ENCODE measurements around the gene CDK15. TPM values are rescaled to one million over a fixed set of nuclear protein-coding genes. Genes with fewer than 3 reads are reported as not detected.

The CDK15 gene
- total and polyA plus RNA-seq, 11 donors: 0.07 to 0.50 (median 0.18) TPM; not detected in 3

DNA sequence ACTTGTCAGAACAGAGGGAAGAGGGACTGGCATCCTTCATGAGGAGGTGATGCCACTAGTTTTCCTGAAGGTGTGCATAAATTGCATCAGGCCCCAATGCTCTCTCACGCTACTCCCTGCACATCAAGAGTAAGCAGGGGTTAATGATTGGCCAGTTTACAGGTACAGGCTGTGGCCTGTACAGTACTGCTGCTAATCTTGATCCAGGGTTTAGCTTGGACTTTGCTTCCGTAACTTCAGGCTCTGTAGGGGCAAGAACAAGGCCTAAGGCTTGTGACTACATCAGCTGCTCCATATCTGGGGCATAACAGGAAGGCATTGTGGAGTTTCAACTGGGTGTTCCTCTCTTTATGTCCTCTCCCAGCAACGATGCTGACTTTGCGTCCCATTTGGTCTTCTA, 130.5 kb downstream of the CDK15 start:
- H3K27ac ChIP-seq: no peak overlapping the region
- H3K9me3 ChIP-seq: peaks cover 0 to 10% (median 0%) of the 10 kb centered on the region in 12 donors
- no peak for DNase-seq
- H3K36me3 ChIP-seq: no peaks in the 10 kb centered on the region
- ATAC-seq: no peak
- no peak for TF ChIP-seq POLR2A (IDR thresholded peaks at IDR 0.05)
- TF ChIP-seq, protein P1, sequence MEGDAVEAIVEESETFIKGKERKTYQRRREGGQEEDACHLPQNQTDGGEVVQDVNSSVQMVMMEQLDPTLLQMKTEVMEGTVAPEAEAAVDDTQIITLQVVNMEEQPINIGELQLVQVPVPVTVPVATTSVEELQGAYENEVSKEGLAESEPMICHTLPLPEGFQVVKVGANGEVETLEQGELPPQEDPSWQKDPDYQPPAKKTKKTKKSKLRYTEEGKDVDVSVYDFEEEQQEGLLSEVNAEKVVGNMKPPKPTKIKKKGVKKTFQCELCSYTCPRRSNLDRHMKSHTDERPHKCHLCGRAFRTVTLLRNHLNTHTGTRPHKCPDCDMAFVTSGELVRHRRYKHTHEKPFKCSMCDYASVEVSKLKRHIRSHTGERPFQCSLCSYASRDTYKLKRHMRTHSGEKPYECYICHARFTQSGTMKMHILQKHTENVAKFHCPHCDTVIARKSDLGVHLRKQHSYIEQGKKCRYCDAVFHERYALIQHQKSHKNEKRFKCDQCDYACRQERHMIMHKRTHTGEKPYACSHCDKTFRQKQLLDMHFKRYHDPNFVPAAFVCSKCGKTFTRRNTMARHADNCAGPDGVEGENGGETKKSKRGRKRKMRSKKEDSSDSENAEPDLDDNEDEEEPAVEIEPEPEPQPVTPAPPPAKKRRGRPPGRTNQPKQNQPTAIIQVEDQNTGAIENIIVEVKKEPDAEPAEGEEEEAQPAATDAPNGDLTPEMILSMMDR (IDR thresholded peaks at IDR 0.05): no peak
- H3K4me3 ChIP-seq: no peak overlapping the region
- intact Hi-C loops (cut with DNase I): no loop called here
- no peaks in the 10 kb centered on the region for H3K4me1 ChIP-seq
- peaks cover 0 to 24% (median 0%) of the 10 kb centered on the region in 9 donors for H3K27me3 ChIP-seq
- 93 to 98% (median 94%) methylated on average over 4 of the region's 4 CpGs for WGBS, 4 donors

DNA sequence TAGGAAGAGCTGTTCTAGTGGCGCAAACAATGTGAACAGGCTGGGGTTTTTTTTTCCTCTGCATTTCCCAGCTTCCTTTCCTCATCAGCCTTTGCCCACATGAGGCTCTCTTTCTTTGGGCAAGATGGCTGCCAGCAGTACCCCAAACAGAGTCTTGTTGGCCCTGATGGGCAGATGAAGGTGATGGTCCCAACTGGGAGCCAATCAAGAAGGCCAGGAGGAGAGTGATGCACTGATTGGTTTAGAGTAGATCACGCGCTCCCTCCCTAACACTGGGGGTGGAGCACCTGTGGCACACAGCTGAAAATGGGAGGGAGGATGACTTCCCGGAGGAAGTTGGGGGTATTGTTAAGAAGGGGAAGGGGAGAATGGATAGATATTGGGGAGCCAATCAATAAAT, 131.0 kb downstream of the CDK15 start:
- Histone ChIP-seq H3K27ac (no peak overlapping the region), H3K9me3 (peaks cover 0 to 10% (median 0%) of the 10 kb centered on the region in 12 donors), H3K36me3 (no peaks in the 10 kb centered on the region), H3K4me3 (no peak overlapping the region), H3K27me3 (peaks cover 0 to 24% (median 0%) of the 10 kb centered on the region in 9 donors), H3K4me1 (no peaks in the 10 kb centered on the region)
- DNase-seq (no peak), ATAC-seq (no peak)
- WGBS, 4 donors: 90 to 94% (median 91%) methylated on average over 4 of the region's 4 CpGs
- intact Hi-C loops (cut with DNase I): no loop called here
- TF ChIP-seq POLR2A (IDR thresholded peaks at IDR 0.05): no peak
- TF ChIP-seq, protein P1 (IDR thresholded peaks at IDR 0.05): no peak

DNA sequence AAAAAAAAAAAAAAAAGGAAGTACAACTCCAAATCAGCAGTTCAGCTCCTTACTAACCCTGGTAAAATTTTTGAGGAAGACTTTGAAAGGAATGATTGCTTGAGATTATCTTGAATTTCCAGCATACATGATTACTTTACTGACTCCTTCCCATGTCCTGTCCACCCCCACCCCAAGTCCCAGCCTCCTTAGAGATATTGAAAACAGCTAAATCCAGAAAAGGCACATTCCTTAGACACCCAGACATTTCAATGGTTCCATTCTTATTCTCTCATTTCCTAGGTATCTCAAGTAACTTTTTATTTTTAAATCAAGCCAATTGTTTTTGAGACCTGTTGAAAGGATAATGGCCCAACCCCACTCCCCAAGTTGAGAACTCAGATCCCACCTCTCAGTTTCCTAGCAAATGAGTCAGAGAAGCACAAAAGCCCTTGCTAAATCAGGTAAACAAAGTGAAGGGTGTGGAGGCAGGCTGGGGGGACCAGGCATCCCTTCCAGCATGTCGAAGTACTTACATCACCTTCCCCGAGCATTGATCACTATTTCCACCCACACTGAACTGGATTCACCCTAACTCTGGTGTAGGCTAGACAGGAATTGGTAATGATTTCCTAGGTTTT, 131.9 kb downstream of the CDK15 start:
- 83 to 88% (median 86%) methylated on average over 2 of the region's 2 CpGs for WGBS, 4 donors
- no peak for TF ChIP-seq POLR2A (IDR thresholded peaks at IDR 0.05)
- TF ChIP-seq, protein P1 (IDR thresholded peaks at IDR 0.05): no peak

DNA sequence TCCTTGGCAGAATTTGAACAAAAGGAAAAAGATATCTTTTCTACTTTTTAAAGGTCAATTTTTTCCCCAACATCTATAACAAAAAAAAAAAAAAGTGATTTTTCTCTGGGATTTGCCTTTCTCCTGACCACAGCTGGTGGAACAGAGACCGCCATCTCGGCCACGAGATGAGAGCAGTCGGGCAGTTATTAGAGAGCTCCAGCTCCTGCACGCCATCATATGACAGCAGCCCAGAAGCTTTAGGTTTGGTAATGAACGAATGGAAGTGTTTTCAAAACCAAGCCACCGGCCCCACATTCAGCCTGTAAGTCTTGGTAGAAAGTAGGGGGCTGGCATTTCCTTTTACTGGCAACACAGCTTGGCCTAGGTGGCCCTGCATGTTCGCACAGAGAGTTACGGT, 132.4 kb downstream of the CDK15 start:
- H3K27me3 ChIP-seq: peaks cover 0 to 16% (median 0%) of the 10 kb centered on the region in 9 donors
- DNase-seq: no peak
- no peak overlapping the region for H3K4me3 ChIP-seq
- H3K9me3 ChIP-seq: peaks cover 0 to 10% (median 0%) of the 10 kb centered on the region in 12 donors
- no peaks in the 10 kb centered on the region for H3K36me3 ChIP-seq
- 89 to 92% (median 89%) methylated on average over 9 of the region's 9 CpGs for WGBS, 4 donors
- no peak overlapping the region for H3K27ac ChIP-seq
- no peak for TF ChIP-seq POLR2A (IDR thresholded peaks at IDR 0.05)
- TF ChIP-seq, protein P1 (IDR thresholded peaks at IDR 0.05): no peak
- intact Hi-C loops (cut with DNase I): no loop called here
- ATAC-seq: no peak
- H3K4me1 ChIP-seq: no peaks in the 10 kb centered on the region

More for the DNA sequence above, 131.9 kb downstream of the CDK15 start:
- ATAC-seq: no peak
- H3K27ac ChIP-seq: no peak overlapping the region
- DNase-seq: no peak
- intact Hi-C loops (cut with DNase I): no loop called here
- H3K4me1 ChIP-seq: no peaks in the 10 kb centered on the region
- H3K4me3 ChIP-seq: no peak overlapping the region
- peaks cover 0 to 20% (median 0%) of the 10 kb centered on the region in 9 donors for H3K27me3 ChIP-seq
- H3K36me3 ChIP-seq: no peaks in the 10 kb centered on the region
- H3K9me3 ChIP-seq: peaks cover 0 to 10% (median 0%) of the 10 kb centered on the region in 12 donors
